ENCODE measurements around the gene KRTDAP.
"Not testable (repeated sequence)": the region's sequence is repeated elsewhere in the genome, so short reads cannot be mapped to it uniquely, and the experiment has no call there.

The KRTDAP gene

GRCh38 chr19:35483089-35483488 is 7.2 kb downstream of the KRTDAP start:
- DNase-seq: no peak

- DNase-seq: no peak
Observed at GRCh38 chr19:35478794-35479677, 11.2 kb downstream of the KRTDAP start.

- DNase-seq: no peak
Observed at GRCh38 chr19:35476149-35476548, 14.1 kb downstream of the KRTDAP start.

GRCh38 chr19:35474594-35474993 is 15.7 kb downstream of the KRTDAP start:
- DNase-seq: not testable (repeated sequence)

- no peak for DNase-seq
Observed at GRCh38 chr19:35474104-35474503, 16.2 kb downstream of the KRTDAP start.

GRCh38 chr19:35471946-35472345 is 18.3 kb downstream of the KRTDAP start:
- DNase-seq: no peak

- DNase-seq: not testable (repeated sequence)
Observed at GRCh38 chr19:35471075-35471474, 19.2 kb downstream of the KRTDAP start.

GRCh38 chr19:35470128-35470527 is 20.1 kb downstream of the KRTDAP start:
- no peak for DNase-seq

- peak in 1 of 2 donors; percentile 49 for DNase-seq
Observed at GRCh38 chr19:35468637-35469036, 21.6 kb downstream of the KRTDAP start.

GRCh38 chr19:35466259-35466658 is 24.0 kb downstream of the KRTDAP start:
- no peak for DNase-seq

- DNase-seq: not testable (repeated sequence)
Observed at GRCh38 chr19:35462956-35463355, 27.3 kb downstream of the KRTDAP start.

- peak; percentile 36 to 95 for DNase-seq
Observed at GRCh38 chr19:35462476-35462953, 27.7 kb downstream of the KRTDAP start.

- DNase-seq: not testable (repeated sequence)
Observed at GRCh38 chr19:35461788-35462187, 28.5 kb downstream of the KRTDAP start.

- DNase-seq: no peak
Observed at GRCh38 chr19:35461060-35461459, 29.2 kb downstream of the KRTDAP start.

- DNase-seq: peak in 1 of 2 donors; percentile 23
Observed at GRCh38 chr19:35460608-35461007, 29.7 kb downstream of the KRTDAP start.

- no peak for DNase-seq
Observed at GRCh38 chr19:35459414-35460082, 30.7 kb downstream of the KRTDAP start.

GRCh38 chr19:35458731-35459391 is 31.4 kb downstream of the KRTDAP start:
- no peak for DNase-seq

GRCh38 chr19:35458192-35458591 is 32.1 kb downstream of the KRTDAP start:
- no peak for DNase-seq

GRCh38 chr19:35457173-35457572 is 33.1 kb downstream of the KRTDAP start:
- DNase-seq: no peak

GRCh38 chr19:35455616-35456201 is 34.6 kb downstream of the KRTDAP start:
- DNase-seq: no peak

GRCh38 chr19:35454663-35455062 is 35.6 kb downstream of the KRTDAP start:
- no peak for DNase-seq

GRCh38 chr19:35451338-35452096 is 38.7 kb downstream of the KRTDAP start:
- DNase-seq: no peak

Data from bone marrow (tissue), 2 donors.